ENCODE data around the gene FNDC3B.

FNDC3B gene

DNA sequence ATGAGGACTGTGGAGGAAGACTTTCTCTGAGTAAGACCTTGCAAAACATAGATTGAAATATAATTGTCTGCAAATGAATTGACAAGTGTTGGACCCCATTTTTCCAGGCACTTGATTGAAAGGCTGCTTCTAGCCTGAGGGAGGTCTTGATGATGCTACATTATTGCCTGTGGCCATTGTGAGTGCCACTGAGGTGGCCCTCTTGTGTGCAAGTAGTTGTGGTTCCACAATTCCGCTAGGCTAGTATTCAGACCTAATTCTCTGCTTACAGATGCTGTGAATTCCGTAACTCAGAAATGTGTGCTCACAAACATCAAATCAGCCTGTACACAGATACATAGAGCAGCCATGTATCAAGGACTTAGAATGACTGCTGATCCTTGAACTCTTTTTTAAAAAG lies 34.7 kb downstream of the FNDC3B start:
- FAIRE-seq (no peak), DNase-seq (ENCODE audit: insufficient read length, low spot score) (no peak)
- TF ChIP-seq, protein P1, sequence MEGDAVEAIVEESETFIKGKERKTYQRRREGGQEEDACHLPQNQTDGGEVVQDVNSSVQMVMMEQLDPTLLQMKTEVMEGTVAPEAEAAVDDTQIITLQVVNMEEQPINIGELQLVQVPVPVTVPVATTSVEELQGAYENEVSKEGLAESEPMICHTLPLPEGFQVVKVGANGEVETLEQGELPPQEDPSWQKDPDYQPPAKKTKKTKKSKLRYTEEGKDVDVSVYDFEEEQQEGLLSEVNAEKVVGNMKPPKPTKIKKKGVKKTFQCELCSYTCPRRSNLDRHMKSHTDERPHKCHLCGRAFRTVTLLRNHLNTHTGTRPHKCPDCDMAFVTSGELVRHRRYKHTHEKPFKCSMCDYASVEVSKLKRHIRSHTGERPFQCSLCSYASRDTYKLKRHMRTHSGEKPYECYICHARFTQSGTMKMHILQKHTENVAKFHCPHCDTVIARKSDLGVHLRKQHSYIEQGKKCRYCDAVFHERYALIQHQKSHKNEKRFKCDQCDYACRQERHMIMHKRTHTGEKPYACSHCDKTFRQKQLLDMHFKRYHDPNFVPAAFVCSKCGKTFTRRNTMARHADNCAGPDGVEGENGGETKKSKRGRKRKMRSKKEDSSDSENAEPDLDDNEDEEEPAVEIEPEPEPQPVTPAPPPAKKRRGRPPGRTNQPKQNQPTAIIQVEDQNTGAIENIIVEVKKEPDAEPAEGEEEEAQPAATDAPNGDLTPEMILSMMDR (IDR thresholded peaks at IDR 0.05; ENCODE audit: insufficient read depth, missing control alignments), result no peak

DNA sequence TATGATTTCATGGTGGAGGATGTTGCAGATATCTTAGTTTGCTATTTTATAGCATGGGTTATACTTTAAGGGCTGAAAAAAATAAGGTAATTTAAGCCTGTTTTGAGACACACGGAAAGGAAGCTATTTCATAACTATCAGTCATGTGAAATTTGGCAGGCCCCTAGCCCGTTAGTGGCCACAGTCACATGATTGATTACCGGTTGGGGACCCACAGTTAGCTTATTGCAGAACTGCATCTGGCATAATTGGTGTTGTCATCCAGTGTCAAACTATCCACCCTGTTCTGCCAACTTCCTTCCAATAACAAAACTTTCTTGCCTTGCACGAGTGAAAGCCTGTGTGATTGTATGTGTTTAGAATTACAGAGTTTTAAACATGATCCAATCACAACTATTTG lies 35.2 kb downstream of the FNDC3B start:
- TF ChIP-seq, protein P1 (IDR thresholded peaks at IDR 0.05; ENCODE audit: insufficient read depth, missing control alignments), result no peak
- FAIRE-seq (no peak), DNase-seq (ENCODE audit: insufficient read length, low spot score) (no peak)

DNA sequence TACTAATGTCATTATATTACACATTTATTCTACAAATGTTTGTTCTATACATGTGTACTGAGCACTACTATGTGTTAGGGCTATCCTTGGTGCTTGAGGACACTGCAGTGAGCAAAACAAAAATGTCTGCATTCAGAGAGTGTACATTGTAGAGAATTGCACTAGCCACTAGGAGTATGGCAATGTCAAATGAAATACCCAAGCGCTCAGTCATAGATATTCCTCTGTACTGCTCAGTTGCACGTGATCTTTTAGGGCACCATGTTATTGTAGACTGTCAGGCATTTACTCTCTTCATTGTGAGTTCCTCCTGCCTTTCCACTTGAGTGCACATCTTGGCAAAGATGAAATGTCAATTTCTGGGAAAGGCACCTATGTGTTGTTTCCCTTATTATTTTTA lies 36.8 kb downstream of the FNDC3B start:
- TF ChIP-seq, protein P1 (IDR thresholded peaks at IDR 0.05; ENCODE audit: insufficient read depth, missing control alignments), result no peak
- no peak for DNase-seq (ENCODE audit: insufficient read length, low spot score)
- FAIRE-seq, result no peak

DNA sequence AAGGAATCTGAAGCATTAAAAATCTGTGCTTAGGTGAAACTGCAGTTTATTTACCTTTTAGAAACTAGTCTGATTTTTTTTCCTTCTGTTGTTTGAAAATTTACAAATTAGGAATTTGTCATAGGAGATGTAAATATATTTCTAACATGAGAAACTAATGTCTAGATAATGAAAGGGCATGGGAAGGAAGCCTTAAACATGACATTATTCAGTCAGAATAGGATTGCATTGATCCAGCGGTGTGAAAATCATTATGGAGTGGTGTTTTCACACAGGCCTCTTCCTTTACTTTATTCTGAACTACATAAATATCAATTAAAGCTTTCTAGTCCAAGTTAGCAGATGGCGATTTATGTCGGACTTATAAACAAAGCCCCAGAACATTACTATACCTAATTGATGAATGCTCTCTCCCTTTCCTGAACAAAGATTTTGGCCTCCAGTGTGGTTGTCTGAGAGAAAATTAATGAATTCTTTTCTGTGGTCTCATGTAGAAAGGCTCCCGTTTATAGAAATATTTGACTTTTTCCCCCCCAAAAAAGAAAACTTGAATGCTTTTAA lies 37.9 kb downstream of the FNDC3B start:
- FAIRE-seq (peak; percentile 11), DNase-seq (ENCODE audit: insufficient read length, low spot score) (no peak)
- TF ChIP-seq, protein P1 (IDR thresholded peaks at IDR 0.05; ENCODE audit: insufficient read depth, missing control alignments), result no peak

DNA sequence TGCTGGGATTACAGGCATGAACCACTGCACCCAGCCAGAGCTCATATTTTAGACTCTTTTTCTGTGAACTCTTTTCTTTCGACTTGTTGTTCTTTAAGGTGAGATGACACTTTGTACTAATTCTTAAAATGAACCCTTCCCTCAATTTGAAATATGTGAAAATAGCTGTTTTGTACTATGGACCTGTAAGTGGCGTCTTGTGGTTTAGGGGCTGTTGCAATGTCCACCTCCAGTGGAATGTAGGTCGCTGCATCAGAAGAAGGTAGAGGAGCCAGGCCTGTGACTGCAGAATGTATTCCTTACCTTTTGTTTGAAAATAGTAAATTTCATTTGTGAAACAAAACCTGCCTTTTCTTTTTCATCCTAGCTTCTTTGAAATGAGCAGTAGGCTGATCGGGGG lies 38.9 kb downstream of the FNDC3B start:
- no peak for DNase-seq (ENCODE audit: insufficient read length, low spot score)
- TF ChIP-seq, protein P1 (IDR thresholded peaks at IDR 0.05; ENCODE audit: insufficient read depth, missing control alignments), result no peak
- FAIRE-seq, result no peak

DNA sequence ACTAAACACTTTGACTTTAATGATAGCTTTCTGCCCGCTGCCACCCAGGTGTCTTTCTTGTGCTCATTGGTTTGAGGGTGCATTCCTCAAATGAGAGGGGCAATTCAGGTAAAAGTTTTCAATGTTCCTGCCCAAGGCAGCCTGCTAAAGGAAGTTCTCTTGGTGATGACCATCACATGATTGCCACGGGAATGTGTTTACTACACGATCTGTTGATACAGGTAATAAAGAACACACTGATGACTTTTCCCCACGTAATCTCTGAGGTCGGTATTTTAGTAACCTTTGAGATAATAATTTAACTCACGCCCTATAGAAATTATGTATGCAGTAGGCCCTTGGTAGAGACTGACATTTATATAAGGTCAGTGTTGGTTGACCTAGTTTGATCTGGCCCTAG lies 39.3 kb downstream of the FNDC3B start:
- no peak for FAIRE-seq
- TF ChIP-seq, protein P1 (IDR thresholded peaks at IDR 0.05; ENCODE audit: insufficient read depth, missing control alignments), result no peak
- DNase-seq (ENCODE audit: insufficient read length, low spot score), result no peak

DNA sequence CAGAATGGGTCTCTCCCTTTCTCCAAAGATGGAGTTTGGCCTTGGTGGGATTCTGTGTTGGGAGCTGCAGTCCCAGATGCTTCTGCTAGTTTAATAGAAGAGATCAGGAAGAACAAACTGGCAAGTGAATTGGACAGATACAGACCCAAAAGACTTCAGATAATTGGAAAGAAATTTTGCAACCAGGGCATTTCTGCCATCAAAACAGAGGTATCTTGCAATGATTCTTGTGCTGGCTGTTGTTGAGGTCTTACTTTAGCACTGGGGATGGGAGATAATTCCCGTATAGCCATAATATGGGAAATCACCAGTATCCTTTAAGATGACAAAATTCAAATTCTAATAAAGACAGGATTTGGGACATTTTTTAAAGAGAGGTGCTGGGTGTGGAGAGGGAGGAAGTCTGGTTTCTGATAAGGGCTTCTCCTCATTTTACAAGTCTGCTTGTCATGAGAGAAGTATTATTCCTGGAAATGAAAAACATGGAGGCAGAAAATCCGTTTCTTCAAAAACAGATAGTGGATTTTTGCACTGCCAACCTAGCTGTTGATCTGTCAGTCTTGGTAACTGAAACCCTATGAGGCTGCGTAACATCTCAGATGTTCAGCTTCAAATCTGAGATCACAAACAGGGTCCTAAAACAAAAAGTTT lies 40.1 kb downstream of the FNDC3B start:
- DNase-seq (ENCODE audit: insufficient read length, low spot score), result no peak
- TF ChIP-seq, protein P1 (IDR thresholded peaks at IDR 0.05; ENCODE audit: insufficient read depth, missing control alignments), result no peak
- FAIRE-seq, result no peak
